ENCODE measurements around the gene CTNNA3. TPM values are rescaled to one million over a fixed set of nuclear protein-coding genes. Genes with fewer than 3 reads are reported as not detected.

Gene CTNNA3
- total RNA-seq, 1 donor from 2014 or later = 0.92 TPM

DNA sequence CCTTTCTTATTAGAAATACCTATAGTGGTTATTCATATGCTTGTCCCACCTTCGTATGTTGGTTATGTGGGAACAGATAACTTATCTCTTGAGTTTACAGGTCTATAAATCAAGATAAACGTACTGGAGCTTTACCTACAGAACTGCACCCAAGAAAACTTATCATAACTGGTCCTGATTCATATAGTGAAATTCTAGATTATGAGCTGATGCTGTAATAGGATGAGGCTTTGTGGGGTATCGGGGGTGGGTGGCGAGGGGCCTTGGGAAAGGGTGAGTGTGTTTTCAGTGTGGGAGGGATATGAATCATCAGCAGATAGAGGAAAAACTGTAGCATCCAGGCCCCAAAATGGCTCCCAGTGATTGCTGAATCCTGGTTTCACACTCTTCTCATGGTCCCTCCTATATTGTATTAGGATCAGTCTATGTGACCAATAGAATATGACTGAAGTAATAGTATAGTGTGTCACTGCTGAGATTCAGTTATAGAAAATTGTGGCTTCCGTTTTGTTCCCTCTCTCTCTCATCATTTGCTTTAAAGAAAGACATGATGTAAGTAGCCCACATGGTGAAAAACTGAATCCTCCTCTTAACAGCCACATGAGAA lies 1476.9 kb downstream of the CTNNA3 start:
- Mint-ChIP-seq H3K27me3 (ENCODE audit: low read depth) (no peaks in the 10 kb centered on the region), H3K9me3 (ENCODE audit: low read depth) (peaks cover 12% of the 10 kb centered on the region), H3K36me3 (ENCODE audit: low read depth) (no peaks in the 10 kb centered on the region), H3K4me3 (ENCODE audit: unreplicated experiment) (no peak overlapping the region), H3K4me1 (ENCODE audit: low read depth) (no peaks in the 10 kb centered on the region), H3K27ac (ENCODE audit: unreplicated experiment) (no peak overlapping the region)
- TF ChIP-seq, protein P1, sequence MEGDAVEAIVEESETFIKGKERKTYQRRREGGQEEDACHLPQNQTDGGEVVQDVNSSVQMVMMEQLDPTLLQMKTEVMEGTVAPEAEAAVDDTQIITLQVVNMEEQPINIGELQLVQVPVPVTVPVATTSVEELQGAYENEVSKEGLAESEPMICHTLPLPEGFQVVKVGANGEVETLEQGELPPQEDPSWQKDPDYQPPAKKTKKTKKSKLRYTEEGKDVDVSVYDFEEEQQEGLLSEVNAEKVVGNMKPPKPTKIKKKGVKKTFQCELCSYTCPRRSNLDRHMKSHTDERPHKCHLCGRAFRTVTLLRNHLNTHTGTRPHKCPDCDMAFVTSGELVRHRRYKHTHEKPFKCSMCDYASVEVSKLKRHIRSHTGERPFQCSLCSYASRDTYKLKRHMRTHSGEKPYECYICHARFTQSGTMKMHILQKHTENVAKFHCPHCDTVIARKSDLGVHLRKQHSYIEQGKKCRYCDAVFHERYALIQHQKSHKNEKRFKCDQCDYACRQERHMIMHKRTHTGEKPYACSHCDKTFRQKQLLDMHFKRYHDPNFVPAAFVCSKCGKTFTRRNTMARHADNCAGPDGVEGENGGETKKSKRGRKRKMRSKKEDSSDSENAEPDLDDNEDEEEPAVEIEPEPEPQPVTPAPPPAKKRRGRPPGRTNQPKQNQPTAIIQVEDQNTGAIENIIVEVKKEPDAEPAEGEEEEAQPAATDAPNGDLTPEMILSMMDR (IDR thresholded peaks at IDR 0.05) = no peak
- no peak for DNase-seq (ENCODE audit: low spot score)

DNA sequence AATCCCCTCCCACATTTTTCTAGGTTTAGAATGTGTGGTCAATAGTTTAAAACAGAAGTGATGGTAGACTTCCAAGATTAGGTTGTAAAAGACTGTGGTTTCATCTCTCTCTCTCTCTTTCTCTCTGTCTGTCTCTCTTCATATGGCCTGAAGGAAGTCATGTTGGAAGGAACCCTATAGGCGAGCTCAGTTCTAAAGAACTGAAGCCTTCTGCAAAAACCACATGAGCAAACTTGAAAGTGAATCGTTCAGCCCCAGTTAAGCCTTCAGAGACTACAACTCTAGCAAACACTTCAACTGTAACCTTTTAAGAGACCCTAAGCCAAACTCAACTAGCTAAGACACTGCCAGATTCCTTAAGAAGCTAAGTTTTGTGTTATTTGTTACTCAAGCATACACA lies 1477.7 kb downstream of the CTNNA3 start:
- Mint-ChIP-seq H3K4me3 (ENCODE audit: unreplicated experiment) (no peak overlapping the region), H3K4me1 (ENCODE audit: low read depth) (no peaks in the 10 kb centered on the region), H3K27me3 (ENCODE audit: low read depth) (no peaks in the 10 kb centered on the region), H3K27ac (ENCODE audit: unreplicated experiment) (no peak overlapping the region), H3K36me3 (ENCODE audit: low read depth) (no peaks in the 10 kb centered on the region), H3K9me3 (ENCODE audit: low read depth) (peaks cover 12% of the 10 kb centered on the region)
- TF ChIP-seq, protein P1 (IDR thresholded peaks at IDR 0.05) = no peak
- DNase-seq (ENCODE audit: low spot score) = no peak

DNA sequence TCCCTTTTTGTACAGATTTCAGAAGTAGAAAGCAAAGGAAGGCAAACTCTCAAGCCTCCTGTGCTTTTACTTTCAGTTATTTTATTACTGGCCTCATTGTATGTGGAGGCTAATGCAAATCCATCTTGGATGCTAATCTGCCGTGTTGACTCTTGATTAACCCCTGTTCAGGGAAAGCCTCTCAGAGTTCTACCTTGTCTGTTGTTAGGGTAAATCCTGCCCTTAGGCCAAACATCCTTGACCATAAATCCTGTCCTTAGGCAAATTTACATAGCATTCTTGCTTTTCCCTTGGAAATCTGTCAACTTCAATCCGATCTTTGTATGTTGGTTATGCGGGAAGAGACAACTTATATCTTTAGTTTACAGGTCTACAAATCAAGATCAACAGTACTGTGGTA lies 1480.1 kb downstream of the CTNNA3 start:
- Mint-ChIP-seq H3K4me1 (ENCODE audit: low read depth) (no peaks in the 10 kb centered on the region), H3K27me3 (ENCODE audit: low read depth) (no peaks in the 10 kb centered on the region), H3K27ac (ENCODE audit: unreplicated experiment) (no peak overlapping the region), H3K36me3 (ENCODE audit: low read depth) (no peaks in the 10 kb centered on the region), H3K9me3 (ENCODE audit: low read depth) (peaks cover 8% of the 10 kb centered on the region), H3K4me3 (ENCODE audit: unreplicated experiment) (no peak overlapping the region)
- TF ChIP-seq, protein P1 (IDR thresholded peaks at IDR 0.05) = no peak
- no peak for DNase-seq (ENCODE audit: low spot score)

DNA sequence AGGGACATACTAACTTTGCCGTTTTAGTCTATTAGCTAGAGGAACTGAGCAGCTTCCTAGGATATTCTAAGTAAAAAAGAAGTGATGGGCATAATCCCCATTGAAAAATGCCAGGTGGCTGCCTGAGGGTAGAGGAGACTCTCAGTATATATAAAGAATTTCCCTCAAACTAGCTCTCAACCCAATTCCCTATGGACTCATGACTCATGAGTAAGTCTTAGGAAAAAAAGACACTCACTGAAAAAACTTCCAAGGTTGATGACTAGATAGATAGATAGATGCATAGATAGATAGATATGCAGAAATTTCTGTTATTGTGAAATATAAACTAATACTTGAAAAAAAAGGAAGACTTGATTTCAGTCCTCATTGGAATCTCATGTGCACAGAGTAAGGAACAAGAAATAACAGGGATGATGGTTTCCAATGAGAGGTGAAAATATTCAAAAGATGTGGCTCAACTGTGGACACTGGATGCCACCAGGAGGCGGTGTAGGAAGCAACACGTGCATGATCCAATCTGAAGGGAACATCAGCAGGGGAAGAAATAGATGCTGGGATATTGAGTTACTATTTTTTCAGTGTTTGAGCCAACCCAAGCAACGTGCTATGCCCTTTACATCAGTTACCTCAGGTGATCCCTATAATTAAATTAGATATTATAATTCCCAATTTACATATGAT lies 1481.1 kb downstream of the CTNNA3 start:
- Mint-ChIP-seq H3K27me3 (ENCODE audit: low read depth) (no peaks in the 10 kb centered on the region), H3K9me3 (ENCODE audit: low read depth) (peaks cover 8% of the 10 kb centered on the region), H3K36me3 (ENCODE audit: low read depth) (no peaks in the 10 kb centered on the region), H3K4me1 (ENCODE audit: low read depth) (no peaks in the 10 kb centered on the region), H3K4me3 (ENCODE audit: unreplicated experiment) (no peak overlapping the region), H3K27ac (ENCODE audit: unreplicated experiment) (no peak overlapping the region)
- no peak for DNase-seq (ENCODE audit: low spot score)
- TF ChIP-seq, protein P1 (IDR thresholded peaks at IDR 0.05) = peak; percentile 47

DNA sequence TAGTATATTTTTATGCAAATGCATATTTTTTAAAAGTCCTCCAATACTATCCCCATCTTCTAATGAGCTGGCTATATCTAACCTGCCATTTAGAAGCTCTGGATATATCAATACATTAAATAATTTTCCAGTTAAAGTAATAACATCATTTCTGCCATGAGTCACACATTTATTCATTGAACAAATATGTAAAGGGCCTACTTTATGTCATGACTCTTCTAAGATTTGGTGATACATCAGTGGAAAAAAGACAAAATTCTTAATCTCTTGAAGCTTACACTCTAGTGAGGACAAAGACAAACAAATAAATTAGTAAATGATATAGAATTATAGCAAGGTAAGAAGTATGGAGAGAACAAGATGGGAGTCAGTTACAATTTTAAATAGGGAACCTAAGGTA lies 1487.0 kb downstream of the CTNNA3 start:
- H3K36me3 Mint-ChIP-seq (ENCODE audit: low read depth) = no peaks in the 10 kb centered on the region
- TF ChIP-seq, protein P1 (IDR thresholded peaks at IDR 0.05) = no peak
- DNase-seq (ENCODE audit: low spot score) = no peak
- no peaks in the 10 kb centered on the region for H3K4me1 Mint-ChIP-seq (ENCODE audit: low read depth)
- H3K4me3 Mint-ChIP-seq (ENCODE audit: unreplicated experiment) = no peak overlapping the region
- H3K9me3 Mint-ChIP-seq (ENCODE audit: low read depth) = no peaks in the 10 kb centered on the region
- H3K27ac Mint-ChIP-seq (ENCODE audit: unreplicated experiment) = no peak overlapping the region
- H3K27me3 Mint-ChIP-seq (ENCODE audit: low read depth) = no peaks in the 10 kb centered on the region
